ENCODE data around the gene DISP2. TPM values are rescaled to one million over a fixed set of nuclear protein-coding genes. Genes with fewer than 3 reads are reported as not detected.
A peak's percentile ranks its signal among the peaks of the same experiment; 100 is the strongest.

The DISP2 gene
- total and polyA plus RNA-seq, 8 donors: 0.14 to 4.1 (median 1.4) TPM

GRCh38 chr15:40365016-40365415, 7.0 kb downstream of the DISP2 start:
- DNase-seq: no peak
- WGBS, 2 donors: 91 to 95% methylated on average over 5 of the region's 5 CpGs
- ATAC-seq: no peak
- no peak overlapping the region for H3K27ac ChIP-seq
- peaks cover 6 to 8% (median 8%) of the 10 kb centered on the region in 3 donors for H3K4me1 ChIP-seq
- H3K27me3 ChIP-seq: no peaks in the 10 kb centered on the region
- H3K9me3 ChIP-seq: no peaks in the 10 kb centered on the region
- no peak for TF ChIP-seq CTCF (IDR thresholded peaks at IDR 0.05)
- FAIRE-seq: no peak
- H3K36me3 ChIP-seq: no peaks in the 10 kb centered on the region
- no peak overlapping the region for H3K4me3 ChIP-seq
- intact Hi-C loops (cut with DNase I): no loop called here

- H3K27ac ChIP-seq: no peak overlapping the region
- no peak for FAIRE-seq
- DNase-seq: no peak
- H3K36me3 ChIP-seq: no peaks in the 10 kb centered on the region
- no peak overlapping the region for H3K4me3 ChIP-seq
- 86 to 89% methylated on average over 11 of the region's 11 CpGs for WGBS, 2 donors
- no peaks in the 10 kb centered on the region for H3K9me3 ChIP-seq
- no peak for TF ChIP-seq CTCF (IDR thresholded peaks at IDR 0.05)
- no peaks in the 10 kb centered on the region for H3K27me3 ChIP-seq
- ATAC-seq: no peak
- peaks cover 6 to 8% (median 8%) of the 10 kb centered on the region in 3 donors for H3K4me1 ChIP-seq
- intact Hi-C loops (cut with DNase I): no loop called here
Observed at GRCh38 chr15:40365624-40366456, 7.8 kb downstream of the DISP2 start.

GRCh38 chr15:40366457-40367370, 8.7 kb downstream of the DISP2 start:
- ATAC-seq: peak; percentile 78 to 82 (median 80)

GRCh38 chr15:40367371-40367685, 9.3 kb downstream of the DISP2 start:
- DNase-seq (peak in 1 of 6 donors; percentile 74), ATAC-seq (peak in 3 of 4 donors; percentile 1 to 8 (median 2)), FAIRE-seq (no peak)
- no peak for TF ChIP-seq CTCF (IDR thresholded peaks at IDR 0.05)
- intact Hi-C loops (cut with DNase I): no loop called here
- Histone ChIP-seq H3K4me3 (peak overlapping the region in 2 of 4 donors; percentile 22 to 43), H3K27ac (peak overlapping the region; percentile 41 to 75 (median 67)), H3K4me1 (peaks cover 6 to 8% (median 8%) of the 10 kb centered on the region in 3 donors), H3K36me3 (no peaks in the 10 kb centered on the region), H3K9me3 (no peaks in the 10 kb centered on the region), H3K27me3 (no peaks in the 10 kb centered on the region)
- WGBS, 2 donors: 79 to 84% methylated on average over 5 of the region's 5 CpGs

More at GRCh38 chr15:40366457-40367370, 8.7 kb downstream of the DISP2 start:
- TF ChIP-seq CTCF (IDR thresholded peaks at IDR 0.05): no peak
- peak; percentile 86 to 98 (median 91) for DNase-seq
- H3K9me3 ChIP-seq: no peaks in the 10 kb centered on the region
- H3K36me3 ChIP-seq: no peaks in the 10 kb centered on the region
- no peaks in the 10 kb centered on the region for H3K27me3 ChIP-seq
- H3K4me1 ChIP-seq: peaks cover 6 to 8% (median 8%) of the 10 kb centered on the region in 3 donors
- peak overlapping the region; percentile 41 to 75 (median 67) for H3K27ac ChIP-seq
- WGBS, 2 donors: 44 to 46% methylated on average over 14 of the region's 14 CpGs
- H3K4me3 ChIP-seq: peak overlapping the region in 1 of 4 donors; percentile 43
- intact Hi-C loops (cut with DNase I): no loop called here
- FAIRE-seq: no peak

Data from pancreas (tissue), 10 donors.